Islet of Langerhans (tissue), 1 donor: Measurements from ENCODE around the gene RANBP3.

Source experiments
- FAIRE-seq: peaks from one replicate; lab custom pipeline; 2011; peaks lifted over from hg19 to GRCh38; lab: Jason Lieb, UNC

The RANBP3 gene

DNA sequence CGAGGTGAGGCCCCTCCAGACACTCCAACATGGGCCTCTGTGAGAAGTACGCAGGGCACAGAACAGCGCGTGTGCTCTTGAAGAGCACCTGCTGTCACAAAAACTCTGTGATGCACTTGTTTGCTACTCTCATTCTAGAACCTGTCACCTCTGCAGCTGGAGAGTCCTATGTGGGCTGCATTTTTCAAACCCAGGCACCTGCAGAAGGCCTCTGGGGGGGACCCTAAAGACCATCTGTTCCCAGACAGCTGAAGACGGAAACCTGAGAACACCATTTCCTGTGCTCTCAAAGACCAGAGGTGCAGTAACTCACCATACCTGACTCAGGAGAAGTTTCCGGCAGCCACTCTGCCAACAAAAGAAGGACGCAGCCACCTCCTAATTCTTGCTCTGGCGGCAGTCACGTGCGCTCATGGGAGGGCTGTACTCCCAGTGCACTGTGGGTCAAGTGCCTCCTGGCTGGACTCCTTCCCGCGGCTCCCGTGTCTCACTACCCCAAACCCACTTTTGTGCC lies 28.1 kb downstream of the RANBP3 start:
- no peak for FAIRE-seq

DNA sequence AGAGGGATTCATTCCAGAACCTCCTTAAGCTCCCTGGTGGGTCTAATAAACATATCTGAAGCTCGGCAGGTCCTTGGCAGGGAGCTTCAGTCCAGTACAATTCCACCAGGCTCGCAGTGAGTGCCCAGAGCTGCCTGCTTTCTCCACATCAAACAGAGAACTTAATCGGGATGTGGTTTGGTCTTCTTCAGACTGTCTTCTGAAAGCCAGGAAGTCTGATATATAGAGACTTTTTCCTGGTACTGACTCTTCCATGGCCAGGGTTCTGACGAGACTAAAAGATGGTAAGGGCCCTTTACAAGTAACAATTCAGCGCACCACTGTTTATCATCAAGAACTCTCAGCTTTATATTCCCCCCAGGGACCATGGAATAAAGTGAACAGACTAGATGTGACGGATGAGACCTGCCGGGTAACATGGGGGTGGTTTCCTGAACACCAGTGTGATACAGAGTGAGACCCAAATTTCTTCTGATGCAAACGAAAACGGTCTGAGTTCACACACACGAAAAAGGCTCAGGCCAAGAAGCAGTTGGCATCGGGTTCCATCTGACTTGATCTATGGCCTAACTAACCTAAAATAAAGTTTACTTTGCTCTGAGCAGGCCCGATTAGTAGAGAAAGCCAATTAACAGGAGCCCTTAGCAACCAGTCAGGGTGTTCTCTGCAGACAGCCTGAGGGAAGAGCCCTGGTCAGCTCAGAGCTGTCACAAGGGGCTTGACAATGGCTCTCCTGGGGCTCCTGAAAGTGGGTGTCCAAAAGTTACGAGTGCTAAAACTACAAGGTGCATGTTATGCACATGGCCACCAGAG lies 29.0 kb downstream of the RANBP3 start:
- FAIRE-seq, result peak; percentile 56

- FAIRE-seq, result no peak
Measured at GRCh38 chr19:5947435-5947834, 30.5 kb downstream of the RANBP3 start.

GRCh38 chr19:5943623-5944022 lies 34.3 kb downstream of the RANBP3 start:
- FAIRE-seq, result no peak

GRCh38 chr19:5943045-5943444 lies 34.9 kb downstream of the RANBP3 start:
- FAIRE-seq, result no peak

DNA sequence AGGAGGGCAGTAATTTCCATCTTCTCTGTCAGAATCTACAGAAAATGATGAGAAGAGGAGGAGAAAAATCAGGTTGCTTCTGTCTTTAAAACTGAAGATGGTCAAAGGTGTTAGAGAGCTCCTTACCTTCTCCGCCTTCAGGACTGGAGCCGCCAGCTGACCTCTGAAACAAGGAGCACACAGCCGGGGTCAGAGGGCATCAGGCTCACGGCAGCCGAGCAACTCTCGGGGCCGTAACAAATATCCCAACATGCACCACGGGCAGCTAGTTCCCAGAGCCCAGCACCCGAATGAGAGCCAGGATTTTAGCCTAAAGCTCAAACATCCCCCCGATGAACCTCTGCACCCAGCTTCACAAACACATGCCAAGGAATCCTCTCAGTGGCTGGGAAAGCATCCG lies 36.3 kb downstream of the RANBP3 start:
- no peak for FAIRE-seq

DNA sequence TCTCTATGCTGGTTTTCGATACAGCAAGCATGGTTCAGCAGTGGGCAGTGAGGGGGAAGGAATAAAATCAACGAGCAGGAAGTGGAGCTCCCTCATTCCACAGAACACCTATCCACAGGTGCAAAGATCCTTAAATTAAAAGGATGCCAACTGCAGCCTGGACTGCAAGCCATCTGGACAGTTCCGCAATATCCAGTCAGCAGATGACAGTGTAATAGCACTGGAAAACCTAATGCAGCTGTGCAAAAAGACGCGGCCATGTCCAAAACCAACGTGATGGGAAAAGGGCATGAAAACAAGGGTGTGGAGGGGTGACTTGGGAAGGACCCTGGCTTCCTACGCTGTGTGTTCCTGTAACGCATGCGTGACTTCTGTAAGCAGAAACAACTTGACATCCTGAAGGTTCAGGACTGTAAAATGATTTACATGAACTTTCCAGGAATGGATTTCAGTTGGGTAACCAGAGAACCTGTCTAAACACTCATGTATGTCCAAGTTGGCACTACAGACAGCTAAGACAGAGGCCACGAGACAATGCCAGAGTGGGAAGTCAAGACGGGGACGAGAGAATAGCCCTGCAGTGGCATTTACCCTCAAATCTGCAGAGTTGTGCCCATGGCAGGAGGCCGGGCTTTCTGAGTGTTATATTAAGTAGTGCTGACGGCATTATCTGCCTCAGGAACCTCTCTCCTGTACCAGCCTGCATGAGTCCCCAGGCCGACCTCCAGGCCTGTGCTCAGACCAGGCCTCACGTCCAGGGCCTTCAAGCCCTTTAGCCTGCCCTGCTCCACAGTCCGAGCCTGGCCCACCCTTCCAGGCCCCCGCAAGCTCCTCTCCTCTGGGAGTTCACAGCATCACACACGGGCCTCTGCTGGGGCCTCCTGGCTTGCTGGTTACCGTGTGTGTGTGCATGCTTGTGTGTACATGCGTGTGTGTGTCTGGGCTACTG lies 37.4 kb downstream of the RANBP3 start:
- FAIRE-seq, result no peak

- FAIRE-seq, result no peak
Measured at GRCh38 chr19:5937550-5937949, 40.4 kb downstream of the RANBP3 start.

DNA sequence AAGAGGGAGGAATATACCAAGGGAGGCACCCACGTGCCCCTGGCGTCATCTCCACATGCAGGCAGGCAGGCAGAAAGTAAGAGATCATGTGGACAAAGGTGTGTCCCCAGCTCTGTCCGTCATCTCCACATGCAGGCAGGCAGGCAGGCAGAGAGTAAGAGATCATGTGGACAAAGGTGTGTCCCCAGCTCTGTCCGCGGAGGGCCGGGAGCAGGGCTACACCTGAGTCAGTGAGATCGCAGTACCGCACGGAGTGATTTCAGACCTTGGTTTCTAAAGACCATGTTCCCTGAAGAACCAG lies 41.7 kb downstream of the RANBP3 start:
- no peak for FAIRE-seq

GRCh38 chr19:5935473-5936291 lies 42.3 kb downstream of the RANBP3 start:
- FAIRE-seq, result no peak

DNA sequence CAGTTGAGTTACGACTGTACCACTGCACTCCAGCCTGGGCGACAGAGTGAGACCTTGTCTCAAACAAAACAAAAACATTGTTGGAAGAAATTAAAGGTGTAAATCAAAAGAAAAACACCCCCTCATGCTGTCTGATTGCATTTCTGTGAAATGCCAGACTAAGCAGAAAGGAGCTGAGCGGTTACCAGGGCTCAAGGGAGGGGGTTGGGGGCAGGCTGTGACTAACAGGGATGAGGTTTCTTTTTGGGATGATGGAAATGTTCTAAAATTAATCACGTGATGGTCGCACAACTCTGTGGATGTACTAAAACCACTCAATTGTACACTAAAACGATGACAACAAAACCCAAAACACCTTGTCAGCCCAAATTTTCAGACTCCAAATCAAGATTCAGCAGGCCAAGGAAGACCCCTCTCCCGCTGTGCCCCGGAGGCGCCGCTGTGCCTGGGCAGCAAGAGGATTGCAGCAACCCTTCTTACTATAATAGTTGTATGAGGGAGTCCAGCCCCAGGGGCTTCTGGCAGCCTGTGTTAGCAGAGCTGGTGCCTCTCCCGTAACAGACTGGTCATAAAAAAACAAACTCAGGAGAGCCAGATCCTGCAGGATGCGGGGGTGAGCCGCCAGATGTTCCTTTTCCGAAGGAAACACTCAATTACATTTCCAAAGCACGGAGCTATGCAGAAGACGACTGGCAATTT lies 43.0 kb downstream of the RANBP3 start:
- peak; percentile 13 for FAIRE-seq

DNA sequence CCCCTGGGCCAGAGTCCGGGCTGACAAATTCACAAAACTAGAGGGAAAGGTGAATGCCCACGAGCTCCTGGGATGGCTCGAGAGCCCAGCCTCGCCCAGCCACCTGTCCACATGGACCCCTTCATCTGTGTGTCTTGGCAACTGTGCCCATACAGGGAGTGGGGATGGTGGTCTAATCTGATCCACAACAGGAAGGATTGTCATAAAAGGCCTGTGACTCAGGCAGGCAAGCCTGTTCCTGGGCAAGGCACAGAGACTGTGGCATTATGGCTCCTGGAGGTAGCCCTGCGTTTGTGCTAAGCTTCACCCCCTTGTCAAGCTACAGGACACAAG lies 43.9 kb downstream of the RANBP3 start:
- FAIRE-seq, result no peak

DNA sequence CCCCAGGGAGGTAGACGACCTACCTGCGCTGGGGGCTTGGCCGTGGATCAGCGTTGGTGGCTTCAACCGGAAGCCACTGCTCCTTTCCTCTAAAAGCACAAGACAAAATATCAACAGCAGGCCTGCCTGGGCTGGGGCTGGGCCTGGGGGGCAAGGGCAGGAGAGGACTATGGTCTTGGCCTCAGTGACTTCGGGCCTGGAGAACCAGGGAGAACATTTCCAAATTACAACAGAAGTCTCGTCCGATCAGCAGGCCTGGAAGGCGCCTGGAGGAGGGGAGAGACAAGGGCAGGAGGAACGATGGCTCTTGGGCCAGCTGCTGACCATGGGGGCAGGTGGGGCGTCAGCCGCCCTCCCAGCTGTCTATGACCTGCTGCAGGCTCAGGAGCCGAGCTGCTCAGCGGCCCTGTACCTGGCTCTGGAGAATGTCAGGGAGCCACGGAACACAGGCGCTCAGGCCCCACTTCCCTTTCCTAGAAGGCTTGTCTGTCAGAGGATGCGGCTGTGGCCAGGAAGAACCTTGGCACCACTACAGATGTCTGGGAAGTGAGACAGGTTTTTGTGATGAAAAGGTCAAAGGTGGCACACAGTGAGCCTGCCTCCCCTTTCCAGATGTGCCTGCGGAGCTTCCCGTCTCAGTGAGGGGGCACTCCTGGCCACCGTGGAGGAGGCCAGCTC lies 44.4 kb downstream of the RANBP3 start:
- no peak for FAIRE-seq

- FAIRE-seq, result no peak
Measured at GRCh38 chr19:5932609-5933262, 45.2 kb downstream of the RANBP3 start.

DNA sequence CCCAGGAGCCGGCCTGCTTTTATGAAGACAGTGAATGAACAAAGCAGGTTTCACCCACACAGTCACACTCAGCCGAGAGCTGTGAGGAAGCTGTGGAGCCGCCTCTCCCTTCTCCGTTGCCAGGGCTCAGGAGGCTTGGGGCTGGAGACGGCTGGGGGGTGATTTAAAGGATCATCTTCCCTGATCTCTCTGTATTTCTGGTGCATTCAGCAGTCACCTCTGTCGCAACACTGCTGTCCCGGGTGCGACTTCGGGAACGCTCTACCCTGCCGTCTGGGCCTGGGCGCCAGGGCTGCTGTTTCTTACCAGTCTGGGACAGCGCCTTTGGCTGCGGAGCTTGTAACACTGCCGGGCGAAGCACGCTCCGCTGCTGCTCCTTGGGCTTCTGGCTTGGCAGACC lies 45.8 kb downstream of the RANBP3 start:
- FAIRE-seq, result no peak

GRCh38 chr19:5931251-5931650 lies 46.7 kb downstream of the RANBP3 start:
- FAIRE-seq, result no peak

DNA sequence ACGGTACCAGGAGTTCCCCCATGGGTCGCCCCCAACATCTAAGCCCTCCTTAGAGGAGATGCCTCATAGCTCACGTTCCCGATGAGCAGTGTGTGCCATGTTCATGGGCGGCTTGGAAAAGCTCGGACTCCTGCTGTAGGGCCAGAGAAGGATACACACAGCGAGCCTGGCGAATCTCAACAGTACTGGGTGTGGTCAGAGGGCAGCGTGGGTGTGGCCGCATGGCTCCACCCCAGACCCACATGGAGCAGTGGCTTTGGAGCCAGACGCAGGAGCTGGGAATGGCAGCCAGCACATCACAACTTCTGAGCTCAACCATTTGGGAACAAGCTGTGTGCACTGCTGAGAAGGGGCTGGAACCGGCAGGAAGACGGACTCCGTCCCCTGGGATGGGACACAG lies 48.3 kb downstream of the RANBP3 start:
- FAIRE-seq, result no peak

DNA sequence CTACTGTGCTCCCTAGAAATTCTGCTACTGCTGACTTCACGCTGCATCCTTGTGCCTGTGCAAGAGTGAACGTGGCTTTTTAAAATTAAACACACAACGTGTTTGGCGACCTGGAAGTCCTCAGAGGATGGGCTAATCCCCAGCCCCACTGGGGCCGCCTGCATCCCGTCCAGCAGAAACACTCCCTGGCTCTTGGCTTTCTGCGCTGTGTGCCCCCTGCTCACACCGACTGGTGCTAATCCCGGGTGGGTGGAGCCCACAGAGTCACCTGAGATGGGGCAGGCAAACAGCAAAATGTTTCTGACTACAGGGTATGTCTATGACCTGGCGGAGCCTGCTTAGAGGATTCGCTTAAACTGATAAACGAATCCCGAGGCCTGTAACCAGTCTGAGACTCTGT lies 48.8 kb downstream of the RANBP3 start:
- no peak for FAIRE-seq

DNA sequence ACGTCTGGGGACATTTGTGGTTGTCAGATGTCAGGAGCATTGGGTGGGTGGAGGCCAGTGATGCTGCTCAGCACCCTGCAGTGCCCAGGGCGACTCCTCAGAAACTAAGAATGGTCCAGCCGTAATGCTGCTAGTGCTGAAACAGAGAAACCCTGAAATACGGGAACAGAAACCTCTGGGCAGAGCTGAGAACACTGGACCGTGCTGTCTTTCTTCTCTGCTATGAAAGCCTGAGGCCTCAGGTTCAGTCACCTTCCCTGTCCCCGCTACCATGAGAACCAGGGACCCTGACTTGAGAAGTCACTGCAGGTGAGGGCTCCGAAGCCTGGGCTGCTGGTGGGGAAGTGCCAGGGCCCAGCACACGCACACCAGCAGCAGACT lies 50.5 kb downstream of the RANBP3 start:
- no peak for FAIRE-seq

GRCh38 chr19:5926641-5927440 lies 51.1 kb downstream of the RANBP3 start:
- no peak for FAIRE-seq
